Left ventricle myocardium superior (tissue), 1 donor: ENCODE results near the gene SNRPA. TPM values are rescaled to one million over a fixed set of nuclear protein-coding genes. Genes with fewer than 3 reads are reported as not detected.
A peak's percentile ranks its signal among the peaks of the same experiment; 100 is the strongest.

Experiments
- ATAC-seq: fragments of 200-7000 bp; cut with Tn5 transposase; one replicate; pipeline ENCODE4 v1.9.1; 2020; ENCODE audit warnings: mild to moderate bottlenecking, moderate library complexity
- DNase-seq: peaks from one replicate; pipeline ENCODE4 v3.0.0-alpha.2; 2020
- intact Hi-C: fragments of 100-400 bp; cut with micrococcal nuclease; formaldehyde crosslinking; loops from one replicate; pipeline ENCODE4 v1.11.0; 2022
- total RNA-seq: library from RNA; stranded (reverse); fragmentation: NEBNext Ultra II Directional; extraction: Animal tissue kit (Norgen Biotek cat#: 25700); gene quantifications from one replicate; pipeline ENCODE4 v1.2.1, GENCODE V29; 2021
- donor health status: DM: no; HTN: yes; CAD: no; lungs with severe emphysema.

Gene SNRPA
- total RNA-seq, 1 donor from 2014 or later: 41.6 TPM

DNA sequence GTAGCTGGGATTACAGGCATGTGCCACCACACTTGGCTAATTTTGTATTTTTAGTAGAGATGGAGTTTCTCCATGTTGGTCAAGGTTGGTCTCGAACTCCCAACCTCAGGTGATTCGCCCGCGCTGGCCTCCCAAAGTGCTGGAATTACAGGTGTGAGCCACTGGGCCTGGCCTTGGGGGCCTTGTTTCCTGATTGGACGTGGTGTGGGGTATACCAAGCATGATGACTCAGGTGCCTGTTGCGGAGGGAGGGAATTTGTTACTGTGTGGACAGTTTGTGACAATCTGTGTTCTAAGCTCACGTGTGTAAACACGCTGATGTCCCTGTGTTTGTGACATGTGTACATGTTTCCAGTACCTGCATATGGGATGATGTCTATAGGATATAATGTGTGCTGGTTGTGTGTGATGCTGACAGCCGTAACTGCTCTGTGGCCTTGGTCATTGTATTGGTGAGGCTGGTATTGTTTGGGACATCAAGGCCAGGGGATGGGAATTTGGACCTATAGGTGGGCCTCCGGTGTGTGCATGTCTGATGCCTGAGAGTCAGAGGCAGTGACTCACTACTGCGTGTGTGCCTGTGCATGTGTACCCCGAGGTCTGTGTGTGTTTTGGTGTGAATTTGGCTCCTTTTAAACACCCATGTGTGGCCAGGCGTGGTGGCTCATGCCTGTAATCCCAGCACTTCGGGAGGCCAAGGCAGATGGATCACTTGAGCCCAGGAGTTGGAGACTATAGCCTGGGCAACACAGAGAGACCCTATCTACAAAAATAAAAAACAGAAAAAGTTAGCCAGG is 46.4 kb downstream of the SNRPA start:
- intact Hi-C loops: no loop called here
- no peak for ATAC-seq
- no peak for DNase-seq

DNA sequence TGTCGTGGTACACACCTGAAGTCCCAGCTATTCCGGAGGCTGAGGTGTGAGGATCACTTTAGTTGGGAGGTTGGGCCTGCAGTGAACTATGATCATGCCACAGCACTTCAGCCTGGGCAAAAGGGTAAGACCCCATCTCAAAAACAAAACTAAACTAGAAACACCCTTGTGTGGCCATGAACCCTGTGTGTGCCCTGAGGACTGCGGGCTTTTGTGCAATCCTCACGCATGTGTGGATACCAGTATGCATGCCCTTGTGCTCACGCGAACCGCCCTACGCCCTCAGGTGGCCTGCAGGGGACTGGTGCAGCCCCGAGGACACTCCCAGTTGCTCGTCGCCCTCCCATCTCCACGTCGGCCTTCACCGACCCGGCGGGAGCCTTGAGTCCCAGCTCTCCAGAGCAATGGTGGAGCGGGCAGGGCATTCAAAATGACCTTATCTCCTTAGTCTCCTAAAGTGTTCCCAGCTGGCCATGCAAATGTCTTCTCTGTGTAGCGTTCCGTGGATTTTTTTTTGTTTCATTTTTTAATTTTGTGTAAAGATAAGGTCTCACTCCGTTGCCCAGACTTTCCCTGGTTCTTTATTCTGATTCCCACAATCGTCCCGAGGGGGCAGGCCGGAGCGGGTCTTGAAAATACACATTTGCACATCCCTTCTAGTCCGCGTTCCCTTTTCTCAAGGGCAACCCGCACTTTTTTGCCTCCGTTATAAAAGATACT is 47.1 kb downstream of the SNRPA start:
- intact Hi-C loops: no loop called here
- DNase-seq (peak; percentile 79), ATAC-seq (peak; percentile 46)

DNA sequence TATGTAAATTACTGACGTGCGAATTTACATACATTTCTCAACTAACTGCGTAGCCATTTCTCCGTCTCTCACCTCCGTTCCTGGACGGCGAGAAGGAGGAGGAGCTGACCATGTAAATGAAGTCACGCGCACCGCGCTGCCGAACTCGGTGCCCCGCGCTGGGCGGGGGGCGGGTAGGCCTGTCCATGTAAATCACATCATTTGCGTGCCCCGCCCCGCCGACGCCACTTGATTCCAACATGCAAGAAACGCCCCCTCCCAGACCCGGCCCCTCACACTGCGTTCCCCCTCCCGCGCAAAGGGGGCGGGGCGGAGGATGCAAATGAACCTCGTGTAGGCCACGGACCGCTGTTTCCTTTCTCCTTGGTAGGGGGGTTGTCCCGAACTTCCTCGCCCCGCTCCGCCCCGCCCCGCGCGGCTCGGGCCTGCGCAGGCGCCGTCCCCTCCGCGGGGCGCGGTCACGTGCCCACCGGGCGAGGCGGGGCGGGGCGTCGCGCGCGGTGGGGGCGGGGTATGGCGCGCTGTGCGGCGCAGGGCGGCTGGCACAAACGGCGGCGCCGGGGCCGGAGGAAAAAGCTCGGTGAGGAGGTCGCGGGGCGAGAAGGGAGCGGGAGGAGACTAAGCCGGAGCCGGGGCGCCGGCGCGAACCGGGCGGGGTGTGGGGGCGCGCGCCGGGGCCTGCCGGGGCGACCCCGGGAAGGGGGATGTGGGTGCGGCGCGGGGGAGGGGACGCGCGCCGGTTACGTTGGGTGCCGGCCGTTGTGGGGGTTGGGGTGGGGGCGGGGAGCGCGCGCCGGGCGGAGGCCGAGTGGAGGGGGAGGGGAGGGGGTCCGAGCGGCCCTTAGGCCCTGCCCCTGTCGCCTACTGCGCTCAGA is 47.9 kb downstream of the SNRPA start, which contains the start of gene EGLN2:
Gene EGLN2, plus strand, starts transcription at position 509 of the 875 bp plus-strand sequence. CDS start 1,382 bp downstream, outside the sequence.
- ATAC-seq (peak; percentile 84), DNase-seq (peak; percentile 100)
- intact Hi-C loops: no loop called here

DNA sequence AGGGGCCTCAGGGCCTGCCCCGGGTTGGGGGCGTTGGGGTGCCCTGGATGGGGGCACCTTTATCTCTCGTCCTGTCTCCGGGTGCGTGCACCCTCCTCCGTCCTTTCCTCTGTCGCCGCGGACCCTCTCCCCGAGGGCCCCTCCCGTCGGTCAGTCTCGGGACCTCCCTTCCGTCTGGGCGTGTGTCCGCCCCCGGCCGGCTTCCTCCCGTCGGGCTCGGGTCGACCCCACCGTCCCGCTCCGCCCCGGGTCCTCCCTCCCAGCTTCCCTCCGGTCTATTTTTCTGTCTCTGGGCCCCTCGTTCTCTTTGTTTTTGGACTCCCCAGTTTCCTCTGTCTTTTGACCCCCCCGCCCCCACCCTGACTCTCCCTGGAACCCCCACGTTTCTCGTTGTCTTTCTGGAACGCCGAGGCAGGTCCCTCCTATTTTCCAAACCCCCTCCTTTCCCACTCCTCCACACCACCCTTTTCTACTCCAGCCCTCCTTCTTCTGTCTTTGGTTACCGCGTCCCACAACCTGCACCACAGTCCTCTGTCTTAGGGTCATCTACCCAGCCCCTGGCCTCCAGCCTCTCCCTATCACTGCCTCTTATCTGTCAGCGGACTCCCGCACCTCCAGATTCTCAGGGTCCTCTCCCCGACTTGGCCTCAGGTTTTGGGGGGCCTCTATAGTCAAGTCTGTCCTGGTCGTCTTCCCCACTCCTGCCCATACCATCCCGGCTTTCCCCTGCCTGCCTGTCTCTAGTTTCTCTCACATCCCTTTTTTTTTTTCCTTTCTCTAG is 48.7 kb downstream of the SNRPA start:
- DNase-seq (peak; percentile 80), ATAC-seq (peak; percentile 12)
- intact Hi-C loops: no loop called here

DNA sequence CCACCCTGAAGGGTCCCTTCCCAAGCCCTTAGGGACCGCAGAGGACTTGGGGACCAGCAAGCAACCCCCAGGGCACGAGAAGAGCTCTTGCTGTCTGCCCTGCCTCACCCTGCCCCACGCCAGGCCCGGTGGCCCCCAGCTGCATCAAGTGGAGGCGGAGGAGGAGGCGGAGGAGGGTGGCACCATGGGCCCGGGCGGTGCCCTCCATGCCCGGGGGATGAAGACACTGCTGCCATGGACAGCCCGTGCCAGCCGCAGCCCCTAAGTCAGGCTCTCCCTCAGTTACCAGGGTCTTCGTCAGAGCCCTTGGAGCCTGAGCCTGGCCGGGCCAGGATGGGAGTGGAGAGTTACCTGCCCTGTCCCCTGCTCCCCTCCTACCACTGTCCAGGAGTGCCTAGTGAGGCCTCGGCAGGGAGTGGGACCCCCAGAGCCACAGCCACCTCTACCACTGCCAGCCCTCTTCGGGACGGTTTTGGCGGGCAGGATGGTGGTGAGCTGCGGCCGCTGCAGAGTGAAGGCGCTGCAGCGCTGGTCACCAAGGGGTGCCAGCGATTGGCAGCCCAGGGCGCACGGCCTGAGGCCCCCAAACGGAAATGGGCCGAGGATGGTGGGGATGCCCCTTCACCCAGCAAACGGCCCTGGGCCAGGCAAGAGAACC is 49.5 kb downstream of the SNRPA start:
- ATAC-seq (no peak), DNase-seq (no peak)
- intact Hi-C loops: no loop called here

GRCh38 chr19:40800997-40801377 is 50.0 kb downstream of the SNRPA start:
- DNase-seq (no peak), ATAC-seq (no peak)
- intact Hi-C loops: no loop called here

DNA sequence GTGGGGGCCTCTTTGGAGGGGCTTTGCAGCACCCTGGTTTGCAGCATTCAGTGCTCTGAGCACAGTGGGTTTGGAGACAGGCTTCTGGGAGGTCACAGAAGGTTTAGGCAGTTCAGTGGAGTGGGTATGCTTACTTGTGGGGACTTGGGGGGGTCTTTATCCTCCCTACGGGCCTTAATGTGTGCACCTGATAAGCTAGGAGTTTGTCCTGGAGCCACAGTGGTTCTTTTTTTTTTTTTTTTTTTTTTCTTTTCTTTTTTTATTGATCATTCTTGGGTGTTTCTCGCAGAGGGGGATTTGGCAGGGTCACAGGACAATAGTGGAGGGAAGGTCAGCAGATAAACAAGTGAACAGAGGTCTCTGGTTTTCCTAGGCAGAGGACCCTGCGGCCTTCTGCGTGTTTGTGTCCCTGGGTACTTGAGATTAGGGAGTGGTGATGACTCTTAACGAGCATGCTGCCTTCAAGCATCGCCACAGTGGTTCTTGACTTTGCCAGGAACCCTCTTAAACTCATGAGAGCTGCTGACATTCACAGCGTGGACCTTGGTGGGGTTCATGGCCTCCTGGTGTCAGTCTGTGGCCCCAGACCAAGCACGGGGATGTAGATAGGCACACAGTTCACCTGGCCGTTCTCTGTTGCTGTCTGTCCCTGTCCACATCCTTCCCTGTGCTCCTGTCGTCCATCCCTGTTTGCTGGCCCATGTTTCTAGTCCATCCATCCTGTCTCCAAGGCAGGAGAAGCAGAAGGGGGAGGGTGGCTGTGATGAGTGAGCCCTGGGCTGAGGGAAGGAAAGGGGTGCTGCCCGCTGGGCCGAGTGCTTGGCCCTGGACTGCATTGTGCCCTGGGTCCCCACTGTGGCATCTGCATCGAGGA is 50.7 kb downstream of the SNRPA start:
- intact Hi-C loops: no loop called here
- DNase-seq: no peak
- no peak for ATAC-seq

GRCh38 chr19:40802300-40803169 is 51.5 kb downstream of the SNRPA start:
- ATAC-seq (peak; percentile 36), DNase-seq (peak; percentile 89)
- intact Hi-C loops: no loop called here

DNA sequence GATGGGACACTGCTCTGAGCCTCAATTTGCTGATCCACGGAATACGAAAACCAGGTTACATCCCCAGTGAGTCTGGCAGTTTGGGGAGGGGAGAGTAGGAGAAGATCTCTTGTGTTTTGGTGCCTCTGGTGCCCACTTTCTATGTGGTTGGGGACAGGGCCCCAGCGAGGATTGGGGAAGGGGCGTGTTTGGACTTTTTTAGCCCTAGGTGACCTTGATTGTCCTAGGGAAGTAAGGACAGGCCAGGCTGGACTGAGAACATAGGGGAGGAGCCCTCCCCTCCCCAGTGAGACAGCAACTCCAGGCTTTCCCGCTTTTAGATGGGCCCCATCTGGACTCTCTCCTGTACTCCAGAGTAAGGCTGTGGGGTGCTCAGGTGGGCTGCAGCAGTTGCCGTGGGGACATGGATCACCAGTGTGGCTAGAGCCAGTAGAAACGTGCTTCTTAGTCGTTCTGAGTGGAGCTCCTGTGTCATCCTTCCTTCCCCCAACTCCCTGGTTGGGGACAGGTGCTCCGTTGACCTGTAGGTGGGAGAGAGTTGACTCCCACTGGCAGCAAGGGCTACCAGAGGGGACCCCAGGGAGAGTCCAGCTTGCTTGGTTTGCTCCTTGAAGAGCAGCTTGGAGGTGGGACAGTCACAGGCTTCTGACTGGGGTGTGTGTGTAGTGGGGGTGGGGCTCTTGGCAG is 52.3 kb downstream of the SNRPA start:
- no peak for ATAC-seq
- DNase-seq: no peak
- intact Hi-C loops: no loop called here

GRCh38 chr19:40803857-40804782 is 53.1 kb downstream of the SNRPA start:
- intact Hi-C loops: no loop called here
- DNase-seq (peak; percentile 60), ATAC-seq (peak; percentile 0)

DNA sequence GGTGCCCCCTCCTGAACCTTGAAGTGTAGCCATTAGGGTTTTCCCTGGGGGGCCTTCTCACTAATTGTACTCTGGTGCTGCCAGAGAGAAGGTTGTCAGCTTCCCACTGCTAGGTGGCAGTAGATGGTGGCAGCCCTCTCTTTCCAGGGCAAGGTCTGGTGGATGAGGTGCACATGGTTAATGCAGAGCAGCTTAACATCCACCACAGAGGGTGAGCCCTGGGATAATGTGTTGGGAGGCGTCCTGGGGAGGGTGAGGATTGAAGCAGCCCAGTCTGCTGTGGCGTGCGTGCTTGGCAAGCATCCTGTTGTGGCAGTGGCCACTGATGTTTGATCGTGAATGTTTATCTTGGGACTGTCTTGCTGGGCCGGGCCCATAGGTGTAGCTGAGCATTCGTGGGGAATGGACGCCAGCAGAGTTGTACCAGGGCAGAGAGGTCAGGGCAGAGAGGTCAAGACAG is 53.8 kb downstream of the SNRPA start:
- peak; percentile 11 for ATAC-seq
- intact Hi-C loops: no loop called here
- peak; percentile 67 for DNase-seq

- ATAC-seq: peak; percentile 18
Observed at GRCh38 chr19:40805258-40805868, 54.4 kb downstream of the SNRPA start.

GRCh38 chr19:40806423-40807146 is 55.6 kb downstream of the SNRPA start:
- intact Hi-C loops: no loop called here

More at GRCh38 chr19:40805258-40805868, 54.4 kb downstream of the SNRPA start:
- peak; percentile 61 for DNase-seq
- intact Hi-C loops: no loop called here

More at GRCh38 chr19:40806423-40807146, 55.6 kb downstream of the SNRPA start:
- ATAC-seq: peak; percentile 19
- peak; percentile 84 for DNase-seq
